Measurements from ENCODE around the gene PDPK1.
"Not testable (repeated sequence)": the region's sequence is repeated elsewhere in the genome, so short reads cannot be mapped to it uniquely, and the experiment has no call there.

The PDPK1 gene

DNA sequence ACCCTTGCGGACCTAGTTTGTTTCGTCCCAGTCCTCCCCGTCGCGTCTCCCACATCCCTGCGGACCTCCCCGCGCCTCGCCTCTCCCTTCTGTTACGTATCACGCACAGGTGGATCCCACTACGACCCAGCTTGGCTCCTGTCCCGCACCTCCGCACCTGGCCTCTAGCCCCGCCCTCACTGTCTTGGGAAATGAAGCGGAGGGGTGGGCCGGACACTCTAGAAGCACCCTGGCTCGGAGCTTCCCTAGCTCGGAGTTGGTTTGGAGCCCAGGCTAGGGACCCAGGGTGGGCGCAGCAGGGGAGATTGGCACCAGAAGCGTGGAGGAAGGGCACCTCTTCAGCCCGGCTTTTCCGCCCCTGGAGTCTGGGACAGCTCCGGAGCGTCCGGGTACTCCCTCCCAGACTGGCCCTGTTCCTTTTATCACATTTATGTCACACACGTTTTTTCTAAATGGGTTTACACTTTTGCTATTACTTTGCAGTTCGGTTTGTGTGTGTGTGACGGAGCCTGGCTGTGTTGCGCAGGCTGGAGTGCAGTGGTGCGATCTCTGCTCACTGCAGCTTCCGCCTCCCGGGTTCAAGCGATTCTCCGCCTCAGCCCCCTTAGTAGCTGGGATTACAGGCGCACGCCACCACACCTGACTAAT is 5.2 kb upstream of the PDPK1 start:
- H4K20me1 ChIP-seq (ENCODE audit: control insufficient read depth, insufficient read depth, low read depth, low read length): no peaks in the 10 kb centered on the region
- H3K79me2 ChIP-seq (ENCODE audit: control insufficient read depth, low read length): no peaks in the 10 kb centered on the region
- no peaks in the 10 kb centered on the region for H3K9me3 ChIP-seq (ENCODE audit: control insufficient read depth, insufficient read depth, low read length)
- H3K27me3 ChIP-seq (ENCODE audit: control insufficient read depth, low read length): no peaks in the 10 kb centered on the region
- H3K4me3 ChIP-seq (ENCODE audit: low read length): peak overlapping the region; percentile 76
- H3K4me2 ChIP-seq (ENCODE audit: low read length): peak overlapping the region; percentile 86
- peaks cover 6% of the 10 kb centered on the region for H3F3A ChIP-seq (ENCODE audit: control insufficient read depth, insufficient read depth)
- TF ChIP-seq, protein P1, sequence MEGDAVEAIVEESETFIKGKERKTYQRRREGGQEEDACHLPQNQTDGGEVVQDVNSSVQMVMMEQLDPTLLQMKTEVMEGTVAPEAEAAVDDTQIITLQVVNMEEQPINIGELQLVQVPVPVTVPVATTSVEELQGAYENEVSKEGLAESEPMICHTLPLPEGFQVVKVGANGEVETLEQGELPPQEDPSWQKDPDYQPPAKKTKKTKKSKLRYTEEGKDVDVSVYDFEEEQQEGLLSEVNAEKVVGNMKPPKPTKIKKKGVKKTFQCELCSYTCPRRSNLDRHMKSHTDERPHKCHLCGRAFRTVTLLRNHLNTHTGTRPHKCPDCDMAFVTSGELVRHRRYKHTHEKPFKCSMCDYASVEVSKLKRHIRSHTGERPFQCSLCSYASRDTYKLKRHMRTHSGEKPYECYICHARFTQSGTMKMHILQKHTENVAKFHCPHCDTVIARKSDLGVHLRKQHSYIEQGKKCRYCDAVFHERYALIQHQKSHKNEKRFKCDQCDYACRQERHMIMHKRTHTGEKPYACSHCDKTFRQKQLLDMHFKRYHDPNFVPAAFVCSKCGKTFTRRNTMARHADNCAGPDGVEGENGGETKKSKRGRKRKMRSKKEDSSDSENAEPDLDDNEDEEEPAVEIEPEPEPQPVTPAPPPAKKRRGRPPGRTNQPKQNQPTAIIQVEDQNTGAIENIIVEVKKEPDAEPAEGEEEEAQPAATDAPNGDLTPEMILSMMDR (IDR thresholded peaks at IDR 0.05; ENCODE audit: low read depth, low read length, poor library complexity, severe bottlenecking): no peak
- no peak for TF ChIP-seq EZH2phosphoT487 (IDR thresholded peaks at IDR 0.05; ENCODE audit: borderline replicate concordance, low read length)
- H3K36me3 ChIP-seq (ENCODE audit: control insufficient read depth, low read length): peaks cover 18% of the 10 kb centered on the region
- H3K9me2 ChIP-seq (replicated peaks; ENCODE audit: control insufficient read depth, low read length): no peaks in the 10 kb centered on the region
- peak overlapping the region; percentile 77 for H3K27ac ChIP-seq (ENCODE audit: low read depth, low read length)
- peaks cover 24% of the 10 kb centered on the region for H3K4me1 ChIP-seq (ENCODE audit: control insufficient read depth, low read length)

DNA sequence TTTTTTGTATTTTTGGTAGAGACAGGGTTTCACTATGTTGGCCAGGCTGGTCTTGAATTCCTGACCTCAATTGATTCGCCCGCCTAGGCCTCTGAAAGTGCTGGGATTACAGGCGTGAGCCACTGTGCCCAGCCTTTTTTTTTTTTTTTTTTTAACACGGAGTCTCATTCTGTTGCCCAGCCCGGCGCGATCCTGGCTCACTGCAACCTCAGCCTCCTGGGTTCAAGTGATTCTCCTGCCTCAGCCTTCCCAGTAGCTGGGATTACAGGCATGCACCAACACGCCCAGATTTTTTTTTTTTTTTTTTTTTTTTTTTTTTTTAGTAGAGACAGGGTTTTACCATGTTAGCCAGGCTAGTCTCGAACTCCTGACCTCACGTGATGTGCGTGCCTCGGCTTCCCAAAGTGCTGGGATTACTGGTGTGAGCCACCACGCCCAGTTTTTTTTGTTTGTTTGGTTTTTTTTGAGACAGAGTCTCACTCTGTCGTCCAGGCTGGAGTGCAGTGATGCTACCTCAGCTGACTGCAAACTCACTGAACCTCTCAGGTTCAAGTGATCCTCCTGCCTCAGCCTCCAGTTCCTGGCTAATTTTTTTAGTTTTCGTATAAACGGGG is 4.6 kb upstream of the PDPK1 start:
- Histone ChIP-seq H3K4me2 (ENCODE audit: low read length) (peak overlapping the region; percentile 86), H3K4me3 (ENCODE audit: low read length) (peak overlapping the region; percentile 76), H3K4me1 (ENCODE audit: control insufficient read depth, low read length) (peaks cover 24% of the 10 kb centered on the region), H3K27ac (ENCODE audit: low read depth, low read length) (peak overlapping the region; percentile 77), H3K36me3 (ENCODE audit: control insufficient read depth, low read length) (peaks cover 12% of the 10 kb centered on the region)
- not testable (repeated sequence) for H3K79me2 ChIP-seq (ENCODE audit: control insufficient read depth, low read length); H3K9me2 ChIP-seq (replicated peaks; ENCODE audit: control insufficient read depth, low read length); H3K9me3 ChIP-seq (ENCODE audit: control insufficient read depth, insufficient read depth, low read length); H4K20me1 ChIP-seq (ENCODE audit: control insufficient read depth, insufficient read depth, low read depth, low read length); H3K27me3 ChIP-seq (ENCODE audit: control insufficient read depth, low read length); H3F3A ChIP-seq (ENCODE audit: control insufficient read depth, insufficient read depth)

DNA sequence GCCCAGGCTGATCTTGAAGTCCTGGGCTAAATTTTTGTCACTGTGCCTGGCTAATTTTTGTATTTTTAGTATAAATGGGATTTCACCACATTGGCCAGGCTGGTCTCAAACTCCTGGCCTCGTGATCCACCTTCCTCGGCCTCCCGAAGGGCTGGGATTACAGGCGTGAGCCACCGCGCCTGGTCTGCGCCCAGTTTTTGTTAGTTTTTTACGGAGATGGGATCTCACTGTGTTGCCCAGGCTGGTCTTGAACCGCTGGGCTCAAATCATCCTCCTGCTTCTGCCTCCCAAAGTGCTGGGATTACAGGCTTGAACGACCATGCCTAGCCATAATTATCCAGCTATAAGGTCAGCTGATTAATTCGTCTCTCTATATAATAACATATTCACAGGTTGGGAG is 3.9 kb upstream of the PDPK1 start:
- H3K36me3 ChIP-seq (ENCODE audit: control insufficient read depth, low read length): peaks cover 6% of the 10 kb centered on the region; the same call in 1 of the 2 replicates
- no peak overlapping the region for H3K27ac ChIP-seq (ENCODE audit: low read depth, low read length)
- H3K27me3 ChIP-seq (ENCODE audit: control insufficient read depth, low read length): no peaks in the 10 kb centered on the region
- TF ChIP-seq, protein P1 (IDR thresholded peaks at IDR 0.05; ENCODE audit: low read depth, low read length, poor library complexity, severe bottlenecking): no peak
- TF ChIP-seq EZH2phosphoT487 (IDR thresholded peaks at IDR 0.05; ENCODE audit: borderline replicate concordance, low read length): no peak
- H3K4me1 ChIP-seq (ENCODE audit: control insufficient read depth, low read length): peaks cover 27% of the 10 kb centered on the region
- no peaks in the 10 kb centered on the region for H3K9me3 ChIP-seq (ENCODE audit: control insufficient read depth, insufficient read depth, low read length)
- no peaks in the 10 kb centered on the region for H3K9me2 ChIP-seq (replicated peaks; ENCODE audit: control insufficient read depth, low read length)
- no peak overlapping the region for H3K4me3 ChIP-seq (ENCODE audit: low read length)
- no peak overlapping the region for H3K4me2 ChIP-seq (ENCODE audit: low read length)
- peaks cover 5% of the 10 kb centered on the region for H3K79me2 ChIP-seq (ENCODE audit: control insufficient read depth, low read length)
- no peaks in the 10 kb centered on the region for H4K20me1 ChIP-seq (ENCODE audit: control insufficient read depth, insufficient read depth, low read depth, low read length)
- H3F3A ChIP-seq (ENCODE audit: control insufficient read depth, insufficient read depth): peaks cover 6% of the 10 kb centered on the region

DNA sequence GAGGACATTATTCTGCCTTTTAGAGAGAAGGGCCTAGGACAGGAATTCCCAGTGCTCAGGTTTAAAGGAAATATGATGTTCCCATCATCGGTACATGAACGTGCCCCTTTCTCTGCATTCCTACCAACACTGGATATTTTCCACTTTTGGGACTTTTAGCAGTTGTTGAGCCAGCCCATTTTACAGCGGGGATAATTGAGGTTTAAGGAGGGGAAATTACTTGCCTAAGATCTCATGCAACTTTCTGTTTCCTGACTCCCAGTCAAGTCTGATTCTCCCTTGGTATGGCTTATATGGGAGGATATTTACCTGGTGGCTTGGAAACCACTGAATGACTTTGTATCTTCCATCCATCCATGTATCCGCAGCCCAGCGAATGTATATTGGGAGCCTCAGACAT is 3.5 kb upstream of the PDPK1 start:
- H3F3A ChIP-seq (ENCODE audit: control insufficient read depth, insufficient read depth); H3K79me2 ChIP-seq (ENCODE audit: control insufficient read depth, low read length); H3K4me2 ChIP-seq (ENCODE audit: low read length); H4K20me1 ChIP-seq (ENCODE audit: control insufficient read depth, insufficient read depth, low read depth, low read length); H3K27me3 ChIP-seq (ENCODE audit: control insufficient read depth, low read length); H3K4me3 ChIP-seq (ENCODE audit: low read length); H3K27ac ChIP-seq (ENCODE audit: low read depth, low read length); H3K36me3 ChIP-seq (ENCODE audit: control insufficient read depth, low read length); H3K9me2 ChIP-seq (replicated peaks; ENCODE audit: control insufficient read depth, low read length); H3K9me3 ChIP-seq (ENCODE audit: control insufficient read depth, insufficient read depth, low read length): not testable (repeated sequence)
- H3K4me1 ChIP-seq (ENCODE audit: control insufficient read depth, low read length): peaks cover 32% of the 10 kb centered on the region
